Endothelial cell of umbilical vein (primary cell): Measurements from ENCODE around the gene ZDHHC11.

Source experiments
- EZH2 ChIP-seq: IDR thresholded peaks from 2 replicates; pipeline ENCODE4 v1.6.1; 2012; ENCODE audit warnings: borderline replicate concordance, low read depth, mild to moderate bottlenecking, moderate library complexity, low read length, inconsistent platforms; ENCODE audit not compliant: severe bottlenecking
- POLR2A ChIP-seq: IDR thresholded peaks from 2 replicates; pipeline ENCODE4 v1.6.1; 2012; ENCODE audit warnings: low read depth, mild to moderate bottlenecking, control low read depth, low read length
- TF ChIP-seq, protein P1 (sequence below), 2 donors: IDR thresholded peaks; 1 replicate in 1 of 2; 2 replicates in 1 of 2; pipeline ENCODE4 v1.5.1; 2011; ENCODE audit warnings: low read length in 2 of 2, mild to moderate bottlenecking in 2 of 2, moderate library complexity in 2 of 2, control low read depth in 1 of 2, inconsistent platforms in 1 of 2, low read depth in 1 of 2; ENCODE audit not compliant: insufficient read depth in 1 of 2; ENCODE audit errors: extremely low read depth in 1 of 2

DNA sequence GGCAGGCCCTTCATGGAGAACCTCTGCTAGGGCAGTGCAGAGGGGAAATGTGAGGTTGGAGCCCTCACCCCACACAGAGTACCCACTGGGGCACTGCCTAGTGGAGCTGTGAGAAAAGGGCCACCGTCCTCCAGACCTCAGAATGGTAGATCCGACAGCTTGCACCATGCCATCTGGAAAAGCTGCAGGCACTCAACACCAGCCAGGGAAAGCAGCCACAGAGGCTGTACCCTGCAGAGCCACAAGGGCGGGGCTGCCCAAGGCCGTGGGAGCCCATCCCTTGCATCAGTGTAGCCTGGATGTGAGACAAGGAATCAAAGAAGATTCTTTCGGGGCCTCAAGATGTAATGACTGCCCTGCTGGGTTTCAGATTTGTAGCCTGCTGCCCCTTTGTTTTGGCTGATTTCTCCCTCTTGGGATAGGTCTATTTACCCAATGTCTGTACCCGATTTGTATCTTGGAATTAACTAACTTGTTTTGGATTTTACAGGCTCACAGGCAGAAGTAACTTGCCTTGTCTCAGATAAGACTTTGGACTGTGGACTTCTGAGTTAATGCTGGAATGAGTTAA lies 16.6 kb upstream of the ZDHHC11 start:
- TF ChIP-seq EZH2 (no peak), POLR2A (no peak)
- TF ChIP-seq, protein P1, sequence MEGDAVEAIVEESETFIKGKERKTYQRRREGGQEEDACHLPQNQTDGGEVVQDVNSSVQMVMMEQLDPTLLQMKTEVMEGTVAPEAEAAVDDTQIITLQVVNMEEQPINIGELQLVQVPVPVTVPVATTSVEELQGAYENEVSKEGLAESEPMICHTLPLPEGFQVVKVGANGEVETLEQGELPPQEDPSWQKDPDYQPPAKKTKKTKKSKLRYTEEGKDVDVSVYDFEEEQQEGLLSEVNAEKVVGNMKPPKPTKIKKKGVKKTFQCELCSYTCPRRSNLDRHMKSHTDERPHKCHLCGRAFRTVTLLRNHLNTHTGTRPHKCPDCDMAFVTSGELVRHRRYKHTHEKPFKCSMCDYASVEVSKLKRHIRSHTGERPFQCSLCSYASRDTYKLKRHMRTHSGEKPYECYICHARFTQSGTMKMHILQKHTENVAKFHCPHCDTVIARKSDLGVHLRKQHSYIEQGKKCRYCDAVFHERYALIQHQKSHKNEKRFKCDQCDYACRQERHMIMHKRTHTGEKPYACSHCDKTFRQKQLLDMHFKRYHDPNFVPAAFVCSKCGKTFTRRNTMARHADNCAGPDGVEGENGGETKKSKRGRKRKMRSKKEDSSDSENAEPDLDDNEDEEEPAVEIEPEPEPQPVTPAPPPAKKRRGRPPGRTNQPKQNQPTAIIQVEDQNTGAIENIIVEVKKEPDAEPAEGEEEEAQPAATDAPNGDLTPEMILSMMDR (IDR thresholded peaks at IDR 0.05; ENCODE audit: extremely low read depth in 1 of 2, insufficient read depth in 1 of 2, low read depth in 1 of 2, low read length in 2 of 2), result no peak
